ENCODE data around the gene USP26.
"Not testable (repeated sequence)": the region's sequence is repeated elsewhere in the genome, so short reads cannot be mapped to it uniquely, and the experiment has no call there.

The USP26 gene, protein sequence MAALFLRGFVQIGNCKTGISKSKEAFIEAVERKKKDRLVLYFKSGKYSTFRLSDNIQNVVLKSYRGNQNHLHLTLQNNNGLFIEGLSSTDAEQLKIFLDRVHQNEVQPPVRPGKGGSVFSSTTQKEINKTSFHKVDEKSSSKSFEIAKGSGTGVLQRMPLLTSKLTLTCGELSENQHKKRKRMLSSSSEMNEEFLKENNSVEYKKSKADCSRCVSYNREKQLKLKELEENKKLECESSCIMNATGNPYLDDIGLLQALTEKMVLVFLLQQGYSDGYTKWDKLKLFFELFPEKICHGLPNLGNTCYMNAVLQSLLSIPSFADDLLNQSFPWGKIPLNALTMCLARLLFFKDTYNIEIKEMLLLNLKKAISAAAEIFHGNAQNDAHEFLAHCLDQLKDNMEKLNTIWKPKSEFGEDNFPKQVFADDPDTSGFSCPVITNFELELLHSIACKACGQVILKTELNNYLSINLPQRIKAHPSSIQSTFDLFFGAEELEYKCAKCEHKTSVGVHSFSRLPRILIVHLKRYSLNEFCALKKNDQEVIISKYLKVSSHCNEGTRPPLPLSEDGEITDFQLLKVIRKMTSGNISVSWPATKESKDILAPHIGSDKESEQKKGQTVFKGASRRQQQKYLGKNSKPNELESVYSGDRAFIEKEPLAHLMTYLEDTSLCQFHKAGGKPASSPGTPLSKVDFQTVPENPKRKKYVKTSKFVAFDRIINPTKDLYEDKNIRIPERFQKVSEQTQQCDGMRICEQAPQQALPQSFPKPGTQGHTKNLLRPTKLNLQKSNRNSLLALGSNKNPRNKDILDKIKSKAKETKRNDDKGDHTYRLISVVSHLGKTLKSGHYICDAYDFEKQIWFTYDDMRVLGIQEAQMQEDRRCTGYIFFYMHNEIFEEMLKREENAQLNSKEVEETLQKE

DNA sequence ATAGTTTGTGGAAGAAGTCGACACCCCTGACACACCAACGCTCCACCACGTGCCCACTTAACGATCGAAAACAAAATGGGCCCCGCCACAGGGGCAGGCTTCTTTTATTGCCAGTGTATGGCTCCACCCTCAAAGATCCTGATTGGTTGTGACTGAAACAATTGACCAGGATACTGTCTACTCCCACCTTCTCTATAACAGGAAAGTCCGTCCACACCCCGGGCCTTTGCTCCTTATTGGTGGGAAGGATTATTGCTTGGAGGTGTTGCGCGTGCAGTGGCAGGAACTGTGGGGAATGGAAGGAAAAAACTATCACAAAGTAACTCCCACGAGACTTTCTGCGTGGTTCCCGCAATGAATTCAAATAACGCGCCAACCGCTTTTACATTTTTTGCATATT lies at the start of gene USP26:
USP26 (minus strand) TSS at position 79 of the 400 bp plus-strand sequence. CDS start 68,889 bp downstream, outside the sequence.
- DNase-seq, result no peak

DNA sequence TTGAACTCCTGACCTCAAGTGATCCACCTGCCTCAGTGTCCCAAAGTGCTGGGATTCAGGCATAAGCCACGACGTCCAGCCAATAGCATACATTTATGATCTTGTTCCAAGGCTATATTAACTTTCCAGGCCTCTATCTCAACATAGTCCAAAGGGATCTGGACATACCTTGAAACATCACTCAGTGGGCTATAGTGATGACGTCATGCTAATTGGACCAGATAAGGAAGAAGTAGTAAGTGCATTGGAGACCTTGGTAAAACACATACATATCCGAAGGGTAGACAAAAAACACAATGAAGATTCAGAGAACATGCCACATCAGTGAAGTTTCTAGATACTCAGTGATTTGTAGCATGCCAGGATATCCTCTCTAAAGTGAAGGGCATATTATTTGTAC lies 37.4 kb upstream of the USP26 start:
- DNase-seq, result no peak

DNA sequence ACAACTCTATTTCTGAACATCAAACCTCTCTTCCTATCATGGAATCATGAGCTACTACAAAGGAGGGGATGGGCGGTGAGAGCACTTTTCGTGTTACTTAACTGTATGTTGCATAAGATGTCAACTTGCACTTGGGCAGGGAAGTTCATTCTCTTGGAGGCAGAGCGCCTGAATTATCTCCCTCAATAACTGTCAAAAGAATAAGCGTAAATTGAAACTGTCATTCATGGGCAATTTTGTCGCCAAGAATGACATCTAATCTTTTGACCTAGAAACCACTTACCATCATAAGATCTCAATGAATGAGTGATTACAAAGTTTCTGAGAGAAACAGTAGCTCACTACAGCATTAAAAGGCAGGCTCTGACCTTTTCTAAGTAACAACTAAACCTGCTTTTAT lies 23.5 kb upstream of the USP26 start:
- DNase-seq, result no peak

DNA sequence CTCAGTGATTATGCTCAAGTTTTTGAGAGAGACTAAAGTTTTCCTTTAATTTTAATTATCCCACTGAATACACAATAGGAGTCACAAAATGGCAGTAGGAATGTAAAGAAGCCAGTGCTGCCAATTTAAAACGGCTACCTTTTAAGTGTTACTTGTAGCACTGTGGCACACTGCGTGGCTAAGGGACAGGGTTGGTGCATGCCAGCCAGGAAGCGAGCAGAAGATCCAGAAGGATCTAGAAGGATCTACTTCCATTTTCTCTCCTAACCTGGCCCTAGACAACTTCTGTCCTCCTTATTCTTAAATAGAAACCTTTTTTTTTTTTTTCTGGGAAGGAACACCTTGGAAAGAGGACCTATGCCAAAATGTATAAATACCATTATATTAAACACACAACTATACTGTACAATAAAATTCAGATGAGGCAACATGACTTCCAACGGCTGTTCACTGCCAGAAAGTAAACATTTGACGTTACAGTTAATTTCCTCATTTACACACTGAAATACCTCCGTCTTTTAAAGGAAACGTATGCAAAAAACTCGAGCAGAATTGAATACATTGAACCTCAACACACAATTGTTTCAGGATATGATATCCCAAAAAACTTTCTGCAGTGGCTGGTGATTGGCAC lies 2.7 kb downstream of the USP26 start:
- no peak for DNase-seq

DNA sequence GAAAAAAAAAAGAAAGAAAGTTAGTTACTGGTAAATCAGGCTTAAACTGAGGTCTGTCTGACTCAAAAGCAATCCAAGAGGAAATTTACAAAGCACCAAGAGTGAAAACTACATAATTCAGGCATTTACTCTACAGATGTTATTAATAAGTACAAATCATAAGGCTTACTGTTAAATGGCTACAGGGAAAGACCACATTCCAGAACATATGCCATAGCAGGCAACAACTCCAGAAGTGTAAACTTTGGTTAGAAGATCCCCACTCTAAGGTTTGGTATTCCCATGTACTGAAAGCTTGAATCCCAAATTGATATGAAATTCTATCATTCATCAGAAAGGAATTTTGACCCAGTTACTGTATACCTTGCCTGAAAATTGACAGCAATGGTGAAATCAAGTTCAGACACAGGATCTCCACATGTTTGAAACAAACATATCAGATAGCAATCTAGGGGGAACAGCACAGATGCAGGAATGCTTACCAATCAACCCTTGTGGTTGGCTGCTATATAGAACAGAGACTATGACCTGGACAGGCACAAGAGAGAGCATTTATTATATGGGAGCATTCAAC lies 6.6 kb downstream of the USP26 start:
- DNase-seq, result no peak

DNA sequence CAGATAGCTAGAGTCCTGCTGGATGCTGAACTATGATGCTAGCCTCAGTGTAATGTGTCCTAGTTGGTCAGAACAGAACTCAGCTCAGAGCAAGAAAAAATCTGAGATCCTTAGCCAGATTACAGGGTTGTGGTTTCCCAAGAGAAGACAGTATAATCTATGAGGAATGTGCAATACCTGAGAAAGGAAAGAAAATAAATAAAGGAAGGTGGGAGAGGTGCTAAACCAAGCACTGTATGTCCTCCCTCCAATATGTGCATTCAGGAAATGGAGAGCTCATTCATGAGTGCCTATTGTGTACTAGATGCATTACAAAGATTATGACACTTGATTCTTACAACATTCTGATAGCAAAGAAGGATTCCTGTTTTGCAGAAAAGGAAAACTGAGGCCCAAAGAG lies 7.5 kb downstream of the USP26 start:
- no peak for DNase-seq

DNA sequence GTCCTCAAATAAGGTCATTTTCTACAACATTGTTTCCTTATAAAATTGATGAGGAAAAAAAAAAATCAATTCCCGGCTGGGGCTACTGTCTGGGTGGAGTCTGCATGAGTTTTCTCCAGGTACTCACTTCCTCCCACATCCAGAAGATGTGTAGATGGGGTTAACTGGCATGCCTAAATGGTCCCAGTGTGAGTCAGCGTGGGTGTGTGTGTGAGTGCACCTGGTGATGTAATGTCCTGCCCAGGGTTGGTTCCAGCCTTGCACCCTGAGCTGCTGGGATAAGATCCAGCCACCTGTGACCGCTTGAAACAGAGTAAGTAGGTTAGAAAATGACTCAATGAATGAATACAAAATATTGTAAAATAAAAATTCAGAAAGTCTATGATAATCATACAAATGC lies 11.1 kb downstream of the USP26 start:
- no peak for DNase-seq

DNA sequence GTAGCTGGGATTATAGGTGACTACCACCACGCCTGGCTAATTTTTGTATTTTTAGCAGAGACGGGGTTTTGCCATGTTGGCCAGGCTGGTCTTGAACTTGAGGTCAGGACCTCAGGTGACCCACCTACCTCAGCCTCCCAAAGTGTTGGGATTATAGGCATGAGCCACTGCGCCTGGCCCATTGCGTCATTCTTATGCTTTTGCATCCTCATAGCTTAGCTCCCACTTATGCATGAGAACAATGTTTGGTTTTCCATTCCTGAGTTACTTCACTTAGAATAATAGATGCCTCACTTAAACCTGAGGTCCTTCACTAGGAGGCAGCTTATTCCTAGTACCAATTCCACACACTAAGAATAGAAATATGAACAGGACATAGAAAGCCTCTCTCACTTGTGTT lies 11.9 kb downstream of the USP26 start:
- DNase-seq, result not testable (repeated sequence)

DNA sequence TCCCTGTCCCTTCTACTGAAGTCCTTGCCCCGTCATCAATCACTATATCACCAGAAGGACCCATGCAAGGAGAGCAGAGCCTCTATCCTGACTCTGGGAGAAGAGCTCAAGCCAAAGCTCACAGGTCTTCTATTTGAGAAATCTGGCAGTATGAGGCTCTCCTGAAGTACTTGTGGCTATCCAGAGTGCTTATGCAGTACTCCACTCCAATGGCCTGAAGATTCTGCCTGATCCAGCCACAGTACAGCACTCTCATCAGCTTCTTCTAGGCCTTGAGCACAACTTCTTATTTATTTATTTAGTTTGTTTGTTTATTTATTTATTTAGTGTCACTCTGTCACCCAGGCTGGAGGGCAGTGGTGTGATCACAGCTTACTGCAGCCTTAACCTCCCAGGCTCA lies 13.0 kb downstream of the USP26 start:
- no peak for DNase-seq

DNA sequence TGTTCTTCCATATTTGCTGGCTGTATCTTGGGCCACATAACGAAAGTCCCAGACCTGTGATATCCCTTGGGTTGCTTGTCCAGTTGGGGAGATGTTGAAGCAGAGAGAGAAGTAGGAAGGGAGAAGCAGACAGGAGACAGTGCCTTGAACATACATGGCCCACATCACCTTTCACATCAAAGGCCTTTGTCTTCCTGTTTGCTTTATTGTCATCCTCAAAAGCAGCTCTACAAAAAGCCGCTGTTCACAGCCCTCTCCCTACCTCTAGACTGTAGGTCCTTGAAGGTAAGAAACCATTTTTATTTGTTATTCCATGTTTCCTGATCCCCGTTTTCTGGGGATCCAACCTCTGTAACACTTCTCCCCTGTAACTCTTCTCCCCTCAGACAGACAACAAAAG lies 14.9 kb downstream of the USP26 start:
- no peak for DNase-seq

DNA sequence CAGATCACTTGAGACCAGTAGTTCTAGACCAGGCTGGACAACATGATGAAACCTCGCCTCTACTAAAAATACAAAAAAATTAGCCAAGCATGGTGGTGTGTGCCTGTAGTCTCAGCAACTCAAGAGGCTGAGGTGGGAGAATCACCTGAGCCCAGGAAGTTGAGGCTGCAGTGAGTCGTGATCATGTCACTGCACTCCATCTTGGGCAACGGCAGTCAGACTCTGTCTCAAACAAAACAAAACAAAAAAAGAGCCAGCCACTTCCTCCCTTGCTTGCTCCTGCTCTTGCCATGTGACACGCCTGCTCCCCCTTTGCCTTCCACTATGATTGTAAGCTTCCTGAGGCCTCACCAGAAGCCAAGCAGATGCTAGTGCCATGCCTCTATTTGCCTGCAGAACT lies 19.1 kb downstream of the USP26 start:
- not testable (repeated sequence) for DNase-seq

DNA sequence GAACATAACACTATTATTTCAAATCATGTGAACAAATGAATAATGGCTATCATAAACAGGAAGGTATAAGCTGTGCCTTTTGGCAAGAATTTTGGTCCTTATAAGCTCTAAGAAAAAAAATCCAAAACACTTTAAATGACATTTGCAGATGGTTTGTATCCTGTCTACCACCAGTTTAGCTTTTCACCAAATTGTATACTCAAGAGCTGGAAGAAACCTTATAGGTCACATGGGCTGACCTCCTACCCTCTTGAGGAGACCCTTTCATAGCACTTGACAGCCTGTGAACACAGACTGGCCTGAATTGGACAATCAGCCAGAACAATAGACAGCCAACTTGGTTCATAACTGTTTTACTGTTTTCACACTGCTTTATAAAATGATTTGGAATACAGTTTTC lies 24.3 kb downstream of the USP26 start:
- no peak for DNase-seq

DNA sequence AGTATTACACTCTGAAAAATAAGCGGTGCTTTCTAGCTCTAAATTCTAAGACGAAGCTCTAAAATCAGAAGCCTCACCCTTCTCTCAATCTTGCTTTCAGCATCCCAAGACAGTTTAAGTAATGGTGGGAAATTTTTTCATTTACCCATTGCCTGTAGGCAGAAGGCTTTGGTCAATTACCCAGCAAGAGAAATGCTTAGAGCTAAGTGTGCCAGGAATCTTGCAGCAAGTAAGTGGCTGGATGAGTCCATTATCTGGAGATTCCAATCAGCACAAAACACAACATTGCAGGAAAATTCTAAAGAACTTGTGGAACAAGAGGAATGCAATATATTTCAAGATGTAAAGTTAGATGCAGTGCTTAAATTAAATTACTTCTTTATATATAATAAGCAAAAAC lies 28.4 kb downstream of the USP26 start:
- no peak for DNase-seq

DNA sequence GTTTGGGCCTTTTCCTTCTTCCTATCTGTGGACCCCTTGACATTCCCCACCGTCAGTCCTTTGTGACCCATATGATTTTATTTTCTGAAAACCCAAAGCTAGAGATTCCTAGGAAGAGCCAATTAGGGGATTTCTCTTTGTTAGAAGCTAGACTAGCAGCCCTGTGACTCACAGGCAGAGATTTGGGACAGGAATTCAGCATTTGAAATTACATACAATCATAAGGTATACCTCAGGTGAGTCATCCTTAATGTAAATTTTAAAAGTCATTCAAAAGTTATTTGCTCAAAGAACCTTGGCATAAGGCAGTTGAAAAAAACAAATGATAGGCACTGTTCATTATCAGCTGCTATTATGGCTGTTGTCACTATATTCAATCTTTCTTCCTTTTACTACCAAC lies 40.6 kb downstream of the USP26 start:
- no peak for DNase-seq

DNA sequence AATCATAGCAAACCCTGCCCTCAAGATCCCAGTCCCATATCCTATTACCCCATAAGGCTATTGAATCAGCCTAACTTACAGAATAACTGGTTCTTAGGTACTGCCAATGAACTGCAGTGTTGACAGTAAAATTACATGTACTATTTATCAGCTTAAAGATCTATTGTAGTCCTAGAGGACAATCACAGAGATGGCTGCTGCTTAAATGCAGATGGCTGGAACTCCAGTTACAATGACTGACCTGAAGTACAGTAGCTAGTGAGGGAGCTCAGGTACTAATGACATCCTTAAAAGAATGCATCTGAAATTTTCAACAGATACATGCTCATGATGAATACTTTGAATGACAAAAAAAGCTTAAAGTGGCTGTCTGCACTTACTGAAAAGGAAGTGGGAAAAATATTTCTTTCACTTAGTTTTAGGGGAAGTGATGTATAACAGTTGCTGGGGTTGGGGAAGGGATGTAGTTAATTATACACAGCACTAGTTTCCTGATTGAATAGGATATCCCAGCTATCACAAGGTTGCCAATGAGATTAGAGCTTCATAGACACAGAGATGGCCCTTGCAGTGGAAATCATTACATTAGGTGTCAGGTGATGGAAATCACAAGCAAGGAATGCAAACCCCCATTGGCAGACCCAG lies 42.0 kb downstream of the USP26 start:
- no peak for DNase-seq

DNA sequence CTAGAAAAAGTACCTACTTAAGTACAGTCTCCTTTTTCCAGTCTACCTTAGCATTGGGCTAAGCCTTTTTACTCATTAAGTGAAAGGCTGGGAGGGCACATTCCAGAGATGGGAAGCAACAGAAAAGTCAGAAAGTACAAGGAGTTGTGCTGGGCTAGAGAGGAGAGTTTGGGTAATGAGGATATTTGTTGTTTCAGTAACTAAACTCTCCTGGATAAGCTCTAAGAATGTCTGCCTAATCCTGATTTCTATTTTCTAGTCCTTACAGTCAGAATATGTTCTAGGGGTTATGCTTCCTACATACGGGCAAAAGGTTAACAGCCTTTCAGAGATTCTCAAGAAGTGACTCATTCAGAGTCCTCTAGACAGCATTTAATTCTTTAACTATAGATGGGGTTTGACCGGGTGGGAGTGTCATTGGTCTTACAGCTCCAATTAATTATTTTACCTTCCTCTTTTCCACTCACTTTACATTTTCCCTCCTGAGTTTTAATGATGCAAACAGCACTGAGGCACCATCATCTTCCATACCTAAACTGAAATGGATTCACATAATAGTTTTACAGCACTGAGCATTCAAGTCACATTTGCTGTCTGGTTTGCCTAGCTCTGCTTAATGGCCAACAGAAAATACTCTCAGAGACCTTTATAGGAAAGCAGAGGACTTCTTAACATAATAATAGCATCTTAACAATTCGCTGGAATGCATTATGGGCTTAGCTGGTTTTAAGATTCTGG lies 42.9 kb downstream of the USP26 start:
- no peak for DNase-seq

DNA sequence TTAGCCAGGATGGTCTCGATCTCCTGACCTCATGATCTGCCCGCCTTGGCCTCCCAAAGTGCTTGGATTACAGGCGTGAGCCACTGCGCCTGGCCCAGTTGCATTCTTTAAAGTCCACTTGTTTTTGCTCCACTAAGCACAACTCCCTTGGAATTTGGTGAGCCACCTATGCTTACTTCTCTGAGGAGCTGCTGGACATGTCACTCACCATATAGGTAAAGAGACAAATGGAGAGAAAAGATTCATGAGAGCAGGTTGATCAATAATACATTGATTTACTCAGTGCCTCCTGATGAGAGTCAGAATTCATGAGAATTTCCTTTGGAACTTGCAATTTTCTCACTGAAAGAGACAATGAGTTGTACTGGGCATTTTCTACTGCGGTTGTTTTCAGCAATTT lies 48.2 kb downstream of the USP26 start:
- no peak for DNase-seq

DNA sequence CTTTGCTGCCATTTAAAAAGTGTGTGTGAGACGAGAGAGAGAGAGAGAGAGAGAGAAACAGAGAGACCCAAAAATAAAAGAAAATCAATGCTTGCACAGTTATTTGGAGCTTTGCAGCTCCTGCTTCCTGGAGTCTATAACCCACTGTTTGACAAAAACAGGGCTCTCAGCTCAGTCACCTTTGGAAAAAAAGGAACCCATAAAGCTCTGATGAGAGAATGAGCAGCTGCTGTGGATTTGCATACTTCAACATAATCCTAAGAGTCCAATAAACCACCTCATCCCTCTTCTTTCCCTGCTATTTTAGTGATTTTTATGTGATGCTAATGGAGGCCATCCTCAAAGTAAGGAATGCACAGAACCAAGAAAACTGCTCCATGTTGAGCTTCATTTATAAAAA lies 50.3 kb downstream of the USP26 start:
- no peak for DNase-seq

DNA sequence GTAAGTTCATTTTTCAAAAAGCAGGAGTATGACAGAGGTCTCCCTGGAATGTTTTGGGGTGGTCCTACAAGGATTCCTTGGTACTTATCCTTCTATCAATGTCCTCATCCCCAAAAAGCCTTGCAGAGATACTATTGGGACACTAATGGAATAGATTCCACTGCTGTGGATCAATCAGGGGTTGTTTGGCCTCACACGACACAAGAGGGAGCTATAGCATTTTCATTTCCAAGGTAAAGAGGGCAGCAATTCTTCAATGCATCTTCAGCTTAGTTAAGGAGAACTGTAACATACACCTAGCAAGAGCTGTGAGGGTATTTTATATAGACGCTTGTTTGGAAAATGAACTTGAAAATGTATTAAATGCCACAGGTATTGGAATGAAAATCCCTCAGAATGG lies 50.9 kb downstream of the USP26 start:
- no peak for DNase-seq

DNA sequence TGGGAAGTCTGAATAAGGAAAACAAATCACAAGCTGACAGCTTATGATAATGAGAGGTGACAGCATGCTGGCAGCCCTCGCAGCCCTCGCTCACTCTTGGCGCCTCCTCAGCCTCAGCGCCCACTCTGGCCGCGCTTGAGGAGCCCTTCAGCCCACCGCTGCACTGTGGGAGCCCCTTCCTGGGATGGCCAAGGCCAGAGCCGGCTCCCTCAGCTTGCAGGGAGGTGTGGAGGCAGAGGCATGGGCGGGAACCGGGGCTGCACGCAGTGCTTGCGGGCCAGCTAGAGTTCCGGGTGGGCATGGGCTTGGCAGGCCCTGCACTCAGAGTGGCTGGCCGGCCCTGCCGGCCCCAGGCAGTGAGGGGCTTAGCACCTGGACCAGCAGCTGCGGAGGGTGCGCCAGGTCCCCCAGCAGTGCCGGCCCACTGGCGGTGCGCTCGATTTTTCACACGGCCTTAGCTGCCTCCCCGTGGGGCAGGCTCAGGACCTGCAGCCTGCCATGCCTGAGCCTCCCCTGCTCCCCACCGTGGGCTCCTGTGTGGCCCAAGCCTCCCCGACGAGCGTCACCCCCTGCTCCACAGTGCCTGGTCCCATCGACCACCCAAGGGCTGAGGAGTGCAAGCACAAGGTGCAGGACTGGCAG lies 52.6 kb downstream of the USP26 start:
- DNase-seq, result not testable (repeated sequence)

DNA sequence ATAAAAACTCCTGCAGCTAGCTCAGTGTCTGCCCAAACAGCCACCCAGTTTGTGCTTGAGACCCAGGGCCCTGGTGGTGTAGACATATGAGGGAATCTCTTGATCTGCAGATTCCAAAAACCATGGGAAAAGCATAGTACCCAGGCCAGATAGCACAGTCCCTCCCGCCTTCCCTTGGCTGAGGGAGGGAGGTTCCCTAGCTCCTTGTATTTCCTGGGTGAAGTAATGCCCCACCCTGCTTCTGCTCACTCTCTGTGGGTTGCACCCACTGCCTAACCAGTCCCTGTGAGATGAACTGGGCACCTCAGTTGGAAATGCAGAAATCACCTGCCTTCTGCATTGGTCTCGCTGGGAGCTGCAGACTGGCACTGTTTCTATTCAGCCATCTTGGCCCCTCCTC lies 54.6 kb downstream of the USP26 start:
- DNase-seq, result no peak

All from activated CD8-positive, alpha-beta memory T cell treated with anti-CD3 and anti-CD28 coated beads for 24 hours (primary cell).